CD4-positive, alpha-beta T cell treated with Interleukin-2 at 100 ng/mL for 4 hours (primary cell): ENCODE results near the gene KNDC1.
"Not testable (repeated sequence)": the region's sequence is repeated elsewhere in the genome, so short reads cannot be mapped to it uniquely, and the experiment has no call there.

Experiments
- DNase-seq: peaks from one replicate; pipeline ENCODE4 v3.0.0-alpha.2; 2020; ENCODE audit warnings: low spot score

The KNDC1 gene

GRCh38 chr10:133159950-133160825, at the start of gene KNDC1:
TSS of gene KNDC1 (plus strand) at chr10:133160219. CDS start at chr10:133160468, 249 bp downstream.
- DNase-seq, result no peak

DNA sequence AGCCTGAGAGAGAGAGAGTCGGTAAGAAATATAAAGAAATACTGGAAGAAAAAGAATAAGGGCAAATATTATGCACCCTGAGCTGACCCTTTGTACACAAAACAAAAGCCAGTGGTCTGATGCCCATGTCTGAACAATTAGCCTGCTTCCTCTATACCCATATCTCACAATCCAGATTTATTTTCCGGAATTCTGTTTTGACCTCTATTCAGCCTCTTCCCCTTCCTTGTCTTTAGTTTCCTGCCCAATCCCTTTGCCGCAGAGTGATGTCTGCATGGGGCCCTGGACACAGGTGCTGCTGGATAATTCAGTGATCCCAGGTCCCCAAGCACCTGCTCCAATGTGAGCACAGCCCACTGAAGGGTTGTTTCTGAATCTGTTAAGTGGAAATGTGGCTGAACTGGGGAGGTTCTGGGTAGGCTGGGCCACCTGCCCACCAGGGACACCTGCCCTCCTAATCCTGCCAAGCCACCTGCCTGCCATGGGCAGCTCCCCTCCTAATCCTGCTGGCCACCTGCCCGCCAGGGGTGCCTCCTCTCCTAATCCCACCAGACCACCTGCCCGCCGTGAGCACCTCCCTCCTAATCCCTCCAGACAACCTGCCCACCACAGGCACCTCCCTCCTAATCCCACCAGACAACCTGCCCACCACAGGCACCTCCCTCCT, 49.3 kb upstream of the KNDC1 start:
- no peak for DNase-seq

DNA sequence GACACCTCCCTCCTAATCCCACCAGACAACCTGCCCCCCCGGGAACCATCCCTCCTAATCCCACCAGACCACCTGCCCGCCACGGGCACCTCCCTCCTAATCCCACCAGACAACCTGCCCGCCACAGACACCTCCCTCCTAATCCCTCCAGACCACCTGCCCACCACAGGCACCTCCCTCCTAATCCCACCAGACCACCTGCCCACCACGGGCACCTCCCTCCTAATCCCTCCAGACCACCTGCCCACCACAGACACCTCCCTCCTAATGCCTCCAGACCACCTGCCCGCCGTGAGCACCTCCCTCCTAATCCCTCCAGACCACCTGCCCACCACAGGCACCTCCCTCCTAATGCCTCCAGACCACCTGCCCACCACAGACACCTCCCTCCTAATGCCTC, 48.4 kb upstream of the KNDC1 start:
- not testable (repeated sequence) for DNase-seq

DNA sequence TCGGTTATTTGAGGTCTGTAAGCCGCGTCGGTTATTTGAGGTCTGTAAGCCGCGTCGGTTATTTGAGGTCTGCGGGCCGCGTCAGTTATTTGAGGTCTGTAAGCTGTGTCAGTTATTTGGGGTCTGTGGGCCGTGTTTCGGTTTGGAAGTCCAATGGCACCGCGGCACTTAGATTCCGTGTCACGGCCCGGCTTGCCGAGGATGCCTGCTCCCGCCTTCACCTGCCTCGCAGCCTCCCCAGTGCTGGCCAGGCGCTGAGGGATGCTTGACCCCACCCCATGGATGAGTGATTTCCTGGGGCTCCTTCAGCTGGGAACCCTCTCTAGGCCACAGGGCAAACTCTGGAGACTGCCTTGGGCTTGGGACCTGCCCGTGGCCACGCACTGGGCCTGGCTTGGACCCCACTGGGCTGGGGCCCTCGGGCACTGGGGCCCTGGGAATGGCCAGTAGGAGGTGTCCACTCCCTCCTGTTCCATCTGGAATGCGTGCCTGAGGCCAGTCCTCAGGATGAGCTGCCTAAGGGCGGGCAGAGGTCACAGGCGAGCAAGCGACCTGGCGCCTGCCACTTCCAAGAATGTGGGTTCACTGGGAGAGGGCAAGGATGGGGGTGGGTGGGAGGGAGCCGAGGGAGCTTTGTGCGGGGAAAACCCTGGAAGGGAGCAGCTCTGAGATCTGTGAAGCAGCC, 46.7 kb upstream of the KNDC1 start:
- DNase-seq, result no peak

DNA sequence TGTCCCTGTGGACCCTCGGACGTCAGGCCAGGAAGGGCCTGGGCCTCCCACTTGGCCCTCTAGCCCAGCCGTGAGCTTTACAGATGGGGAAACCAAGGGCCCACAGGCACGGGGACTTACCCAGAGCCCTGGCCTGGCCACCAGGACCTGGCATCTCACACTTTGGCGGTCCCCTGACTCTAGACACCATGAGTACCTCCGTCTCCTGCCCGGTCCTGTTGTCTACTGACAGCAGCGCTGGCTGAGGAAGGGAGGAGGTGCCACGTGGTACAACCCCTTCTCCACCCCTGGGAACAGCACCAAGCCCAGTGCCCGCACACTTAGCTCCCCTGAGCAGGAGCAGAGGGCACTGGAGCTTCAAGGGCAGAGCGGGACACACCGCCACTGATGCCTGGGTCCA, 46.2 kb upstream of the KNDC1 start:
- no peak for DNase-seq

GRCh38 chr10:133114251-133114650, 45.8 kb upstream of the KNDC1 start:
- no peak for DNase-seq

DNA sequence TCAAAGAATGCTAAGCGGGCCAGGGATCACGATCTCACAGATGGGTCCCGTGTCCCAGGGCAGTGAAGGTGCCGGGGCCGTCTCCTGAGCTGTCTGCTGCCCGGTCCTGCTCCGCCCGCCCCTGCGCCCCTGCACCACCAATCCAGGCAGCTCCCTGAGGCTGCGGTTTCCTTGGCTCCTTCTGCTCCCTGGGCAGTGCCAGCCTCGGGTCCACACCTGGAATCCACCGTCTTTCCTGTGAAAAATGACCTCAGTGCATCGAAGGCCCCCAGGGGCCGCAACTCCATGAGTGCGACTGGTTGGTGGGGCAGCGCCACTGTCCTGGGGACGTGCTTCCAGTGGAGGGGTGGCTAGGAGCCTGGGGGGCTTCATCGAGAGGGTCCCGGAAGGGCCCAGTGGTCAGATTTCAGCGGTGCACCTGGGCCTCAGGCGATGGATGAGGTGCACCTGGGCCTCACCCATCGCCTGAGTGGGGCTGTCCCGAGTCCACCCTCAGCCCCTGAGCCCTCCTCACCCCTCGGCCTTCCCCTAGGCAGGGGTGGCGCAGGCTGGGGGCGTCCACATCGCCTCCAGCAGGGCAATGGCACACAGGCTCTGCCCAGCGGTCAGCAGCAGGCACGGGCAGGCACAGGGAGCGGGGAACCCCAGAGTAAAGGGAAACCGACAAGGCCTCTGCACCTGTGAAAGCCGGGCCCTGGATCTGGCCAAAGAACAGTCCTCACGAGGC, 45.1 kb upstream of the KNDC1 start:
- DNase-seq, result no peak

GRCh38 chr10:133115453-133115842, 44.6 kb upstream of the KNDC1 start:
- DNase-seq, result no peak

GRCh38 chr10:133115976-133116375, 44.0 kb upstream of the KNDC1 start:
- DNase-seq, result no peak

- DNase-seq, result no peak
Observed at GRCh38 chr10:133116455-133116854, 43.6 kb upstream of the KNDC1 start.

- no peak for DNase-seq
Observed at GRCh38 chr10:133117036-133117687, 42.9 kb upstream of the KNDC1 start.

DNA sequence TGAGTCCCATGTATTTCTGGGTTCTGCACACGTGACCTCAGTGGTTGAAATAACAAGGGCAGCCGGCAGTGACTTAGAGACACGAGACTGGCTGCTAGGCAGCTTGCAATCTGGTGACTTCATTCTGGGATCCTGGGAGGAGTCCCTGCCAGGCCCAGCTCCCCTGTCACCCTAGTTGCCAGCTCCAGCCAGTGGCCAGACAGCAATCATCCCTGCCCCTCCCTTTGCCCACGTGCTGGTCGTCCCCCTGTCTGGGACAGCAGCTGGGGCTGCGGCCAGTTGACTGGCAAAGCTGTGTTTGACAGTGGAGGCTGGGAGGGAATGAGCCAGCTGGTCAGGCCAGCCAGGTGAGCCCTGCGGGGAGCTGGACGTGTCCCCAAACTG, 42.3 kb upstream of the KNDC1 start:
- DNase-seq, result no peak

GRCh38 chr10:133121479-133121878, 38.5 kb upstream of the KNDC1 start:
- no peak for DNase-seq

- no peak for DNase-seq
Observed at GRCh38 chr10:133122171-133122935, 37.7 kb upstream of the KNDC1 start.

- no peak for DNase-seq
Observed at GRCh38 chr10:133123050-133123745, 36.8 kb upstream of the KNDC1 start.

DNA sequence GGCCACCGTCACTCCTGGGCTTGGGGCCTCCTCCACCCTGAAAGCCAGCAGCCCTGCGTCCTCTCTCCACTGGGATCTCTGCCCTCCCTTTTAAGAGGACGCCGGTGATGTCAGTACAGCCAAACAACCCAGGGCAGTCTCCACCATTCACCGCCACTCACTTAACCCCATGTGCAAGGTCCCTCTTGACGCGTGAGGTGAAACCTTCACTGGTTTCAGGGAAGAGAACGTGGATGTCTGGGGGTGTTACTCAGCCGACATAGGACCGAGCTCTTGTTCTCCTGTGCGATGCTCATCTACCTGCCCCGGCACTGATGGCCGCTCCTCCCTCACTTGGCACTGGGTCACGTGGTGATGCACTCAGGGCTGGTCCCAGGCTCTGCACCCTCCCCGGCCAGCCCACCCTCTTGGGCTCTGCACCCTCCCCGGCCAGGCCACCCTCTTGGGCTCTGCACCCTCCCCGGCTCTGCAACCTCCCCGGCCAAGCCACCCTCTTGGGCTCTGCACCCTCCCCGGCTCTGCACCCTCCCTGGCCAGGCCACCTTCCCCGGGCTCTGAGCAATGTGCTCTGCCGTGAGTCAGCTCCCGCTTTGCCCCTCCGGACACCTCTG, 36.2 kb upstream of the KNDC1 start:
- no peak for DNase-seq

GRCh38 chr10:133124357-133125211, 35.4 kb upstream of the KNDC1 start:
- no peak for DNase-seq

DNA sequence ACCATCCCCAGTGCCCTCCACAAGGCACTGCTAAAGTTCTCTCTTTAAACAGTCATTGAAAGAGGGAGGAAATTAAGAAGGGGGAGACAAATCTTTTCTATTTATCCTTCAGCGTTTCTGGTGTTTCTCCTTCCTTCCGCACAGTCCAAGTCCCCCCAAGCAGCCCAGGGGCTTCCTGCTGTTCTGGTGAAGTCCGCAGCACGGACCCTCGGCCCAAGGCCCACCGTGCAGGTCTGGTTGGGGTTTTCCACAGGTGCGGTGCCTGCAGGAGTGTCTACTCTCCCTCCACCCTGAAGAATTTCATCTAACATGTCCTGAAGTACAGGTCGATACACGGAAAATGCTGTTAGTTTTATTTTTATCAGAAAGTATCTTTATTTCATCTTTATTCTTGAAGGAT, 34.1 kb upstream of the KNDC1 start:
- no peak for DNase-seq
